H1 (cell line): ENCODE results near the gene NECAP2. TPM values are rescaled to one million over a fixed set of nuclear protein-coding genes. Genes with fewer than 3 reads are reported as not detected.

Source experiments
- CTCF ChIA-PET: fragments of 300-600 bp; sonication (Branson Sonifier 250); formaldehyde crosslinking; loops from one replicate; lab custom pipeline; 2021; ENCODE audit not compliant: partially characterized antibody; lab: Charles Lee
- POLR2A ChIA-PET: fragments of 300-600 bp; sonication (Branson Sonifier 250); formaldehyde crosslinking; loops from one replicate; lab custom pipeline; 2021; ENCODE audit warnings: inconsistent platforms; ENCODE audit not compliant: partially characterized antibody; lab: Charles Lee
- DNase-seq, 2 experiments: peaks; one replicate each; pipeline versions ENCODE4 v3.0.0 to v3.0.0-alpha.2; 2010 to 2022; ENCODE audit warnings: low spot score in 2 of 2, low read depth in 1 of 2, mixed read lengths in 1 of 2
- FAIRE-seq: peaks from 2 replicates; lab custom pipeline; 2011; peaks lifted over from hg19 to GRCh38; lab: Jason Lieb, UNC
- H2AFZ ChIP-seq: 2 replicates; pipeline ENCODE4 v1.8.1; 2012; ENCODE audit warnings: low read length, inconsistent platforms
- H2AK5ac ChIP-seq: 2 replicates; pipeline ENCODE4 v1.6.1; 2013; ENCODE audit warnings: low read depth, low read length
- H2BK120ac ChIP-seq: replicated peaks from 2 replicates; pipeline ENCODE3; 2013; ENCODE audit warnings: low read depth, low read length, inconsistent platforms
- H2BK12ac ChIP-seq: 2 replicates; pipeline ENCODE4 v1.6.1; 2013; ENCODE audit warnings: low read depth, low read length
- H2BK15ac ChIP-seq: 2 replicates; pipeline ENCODE4 v1.6.1; 2013; ENCODE audit warnings: low read length
- H2BK20ac ChIP-seq: 2 replicates; pipeline ENCODE4 v1.6.1; 2013; ENCODE audit warnings: low read length
- H2BK5ac ChIP-seq: 2 replicates; pipeline ENCODE4 v1.6.1; 2013; ENCODE audit warnings: low read depth, low read length
- H3K14ac ChIP-seq: 2 replicates; pipeline ENCODE4 v1.6.1; 2013; ENCODE audit warnings: inconsistent platforms; ENCODE audit not compliant: insufficient read length
- H3K18ac ChIP-seq: 2 replicates; pipeline ENCODE4 v1.6.1; 2013; ENCODE audit warnings: low read length; ENCODE audit errors: extremely low read depth
- H3K23ac ChIP-seq: 2 replicates; pipeline ENCODE4 v1.6.1; 2013; ENCODE audit warnings: inconsistent platforms; ENCODE audit not compliant: insufficient read length
- H3K23me2 ChIP-seq: 2 replicates; pipeline ENCODE4 v1.6.1; 2013; ENCODE audit warnings: low read depth, low read length
- H3K27ac ChIP-seq: 2 replicates; pipeline ENCODE4 v1.6.1; 2011; ENCODE audit warnings: low read depth, low read length, inconsistent platforms
- H3K27me3 ChIP-seq, 4 experiments: replicated peaks in 1 of 4; 1 replicate in 1 of 4; 2 replicates in 3 of 4; pipeline versions ENCODE4 v1.6.1 to v1.8.1; 2011 to 2013; ENCODE audit warnings: low read length in 3 of 4, mild to moderate bottlenecking in 3 of 4, inconsistent platforms in 2 of 4, mixed read lengths in 2 of 4, moderate library complexity in 1 of 4; ENCODE audit not compliant: control insufficient read depth in 3 of 4, insufficient read depth in 3 of 4; ENCODE audit errors: extremely low read depth in 1 of 4
- H3K36me3 ChIP-seq, 4 experiments: 2 replicates each; pipeline versions ENCODE4 v1.6.1 to v1.8.1; 2011 to 2013; ENCODE audit warnings: mild to moderate bottlenecking in 4 of 4, low read length in 3 of 4, moderate library complexity in 2 of 4, control low read depth in 1 of 4, inconsistent platforms in 1 of 4; ENCODE audit not compliant: insufficient read depth in 4 of 4, control insufficient read depth in 2 of 4
- H3K4ac ChIP-seq: replicated peaks from 2 replicates; pipeline ENCODE3; 2013; ENCODE audit warnings: low read length, low read depth, mixed read lengths, inconsistent platforms; ENCODE audit not compliant: insufficient read length
- H3K4me1 ChIP-seq, 4 experiments: replicated peaks in 1 of 4; 1 replicate in 1 of 4; 2 replicates in 3 of 4; pipeline versions ENCODE4 v1.6.1 to v1.8.1; 2011 to 2013; ENCODE audit warnings: low read length in 3 of 4, inconsistent platforms in 2 of 4, mixed read lengths in 1 of 4; ENCODE audit not compliant: insufficient read depth in 4 of 4, control insufficient read depth in 3 of 4
- H3K4me2 ChIP-seq, 2 experiments: 2 replicates each; pipeline versions ENCODE4 v1.6.1 to v1.8.1; 2011 to 2013; ENCODE audit warnings: low read depth in 2 of 2, low read length in 2 of 2, control low read depth in 1 of 2, inconsistent platforms in 1 of 2, mild to moderate bottlenecking in 1 of 2; ENCODE audit not compliant: insufficient read depth in 1 of 2
- H3K4me3 ChIP-seq, 4 experiments: fragments of 200-600, 300-600 bp in 1 of 4; sonication (generic), shearing (Covaris generic), sonication (Bioruptor Twin) in 1 of 4; 2 replicates each; pipeline versions ENCODE4 v1.5.1 to v1.8.1; 2011 to 2016; ENCODE audit warnings: low read length in 4 of 4, low read depth in 3 of 4, control low read depth in 2 of 4, inconsistent platforms in 2 of 4, mild to moderate bottlenecking in 2 of 4, mixed read lengths in 1 of 4, moderate library complexity in 1 of 4; ENCODE audit not compliant: insufficient read depth in 2 of 4; ENCODE audit errors: extremely low read depth in 1 of 4
- H3K56ac ChIP-seq: replicated peaks from 2 replicates; pipeline ENCODE3; 2013; ENCODE audit warnings: low read depth, mild to moderate bottlenecking, mixed read lengths, low read length, inconsistent platforms; ENCODE audit not compliant: insufficient read length
- H3K79me1 ChIP-seq: 2 replicates; pipeline ENCODE4 v1.6.1; 2013; ENCODE audit warnings: low read depth, low read length, control low read depth
- H3K79me2 ChIP-seq, 2 experiments: 2 replicates each; pipeline versions ENCODE4 v1.6.1 to v1.8.1; 2012 to 2013; ENCODE audit warnings: low read length in 2 of 2, mild to moderate bottlenecking in 2 of 2, inconsistent platforms in 1 of 2; ENCODE audit not compliant: insufficient read depth in 2 of 2, control insufficient read depth in 1 of 2
- H3K9ac ChIP-seq, 4 experiments: replicated peaks in 1 of 4; 1 replicate in 1 of 4; 2 replicates in 3 of 4; pipeline versions ENCODE4 v1.6.1 to v1.8.1; 2011 to 2013; ENCODE audit warnings: low read depth in 3 of 4, low read length in 3 of 4, control low read depth in 2 of 4, mild to moderate bottlenecking in 2 of 4, moderate library complexity in 2 of 4, inconsistent platforms in 1 of 4; ENCODE audit errors: extremely low read depth in 1 of 4
- H3K9me3 ChIP-seq, 2 experiments: 2 replicates each; pipeline versions ENCODE4 v1.6.1 to v1.8.1; 2012 to 2013; ENCODE audit warnings: mild to moderate bottlenecking in 2 of 2, moderate library complexity in 2 of 2, control low read depth in 1 of 2, inconsistent platforms in 1 of 2, low read depth in 1 of 2, low read length in 1 of 2, mixed read lengths in 1 of 2; ENCODE audit not compliant: insufficient read depth in 2 of 2
- H4K20me1 ChIP-seq, 2 experiments: replicated peaks in 1 of 2; 2 replicates each; pipeline versions ENCODE3 to v1.8.1; 2011 to 2013; ENCODE audit warnings: inconsistent platforms in 2 of 2, low read length in 2 of 2, mild to moderate bottlenecking in 1 of 2; ENCODE audit not compliant: insufficient read depth in 2 of 2, control insufficient read depth in 1 of 2
- H4K5ac ChIP-seq: 2 replicates; pipeline ENCODE4 v1.6.1; 2013; ENCODE audit warnings: low read length, low read depth, mixed read lengths, inconsistent platforms; ENCODE audit not compliant: insufficient read length
- H4K8ac ChIP-seq: 2 replicates; pipeline ENCODE4 v1.8.0; 2013; ENCODE audit warnings: mild to moderate bottlenecking, moderate library complexity, low read length, inconsistent platforms; ENCODE audit not compliant: insufficient read depth; ENCODE audit errors: extremely low read depth
- H4K91ac ChIP-seq: replicated peaks from 2 replicates; pipeline ENCODE3; 2013; ENCODE audit warnings: low read length, mixed read lengths, inconsistent platforms; ENCODE audit not compliant: insufficient read length
- BACH1 ChIP-seq: IDR thresholded peaks from 2 replicates; pipeline ENCODE4 v1.6.1; 2012; ENCODE audit warnings: low read length, improper control_type of control experiment
- CREB1 ChIP-seq: IDR thresholded peaks from 2 replicates; pipeline ENCODE4 v1.6.1; 2012; ENCODE audit warnings: inconsistent platforms
- EGR1 ChIP-seq: IDR thresholded peaks from 2 replicates; pipeline ENCODE4 v1.6.1; 2011; ENCODE audit warnings: low read depth, low read length, borderline replicate concordance
- KDM4A ChIP-seq: IDR thresholded peaks from one replicate; pipeline ENCODE4 v1.7.1; 2012; ENCODE audit warnings: low read depth, mild to moderate bottlenecking, moderate library complexity, low read length, inconsistent platforms; ENCODE audit not compliant: severe bottlenecking
- KDM5A ChIP-seq: fragments of 200-600 bp; IDR thresholded peaks from 2 replicates; pipeline ENCODE4 v1.7.1; 2012; ENCODE audit warnings: mild to moderate bottlenecking, low read length, inconsistent platforms, mixed read lengths
- RNF2 ChIP-seq: fragments of 200-900, 300-1000 bp; sonication (generic); IDR thresholded peaks from 2 replicates; pipeline ENCODE4 v1.7.1; 2016; ENCODE audit warnings: borderline replicate concordance, low read depth, mild to moderate bottlenecking, antibody characterized with exemption, low read length; ENCODE audit not compliant: poor library complexity, severe bottlenecking; ENCODE audit errors: missing control alignments
- RXRA ChIP-seq: IDR thresholded peaks from 2 replicates; pipeline ENCODE4 v1.6.1; 2011; ENCODE audit warnings: low read depth, mild to moderate bottlenecking, low read length, moderate library complexity; ENCODE audit not compliant: insufficient read depth
- SAP30 ChIP-seq: fragments of 300-600 bp; sonication (generic); IDR thresholded peaks from 2 replicates; pipeline ENCODE4 v1.7.1; 2012; ENCODE audit warnings: low read length, moderate library complexity, mild to moderate bottlenecking, inconsistent platforms; ENCODE audit not compliant: insufficient read depth, insufficient replicate concordance
- SP1 ChIP-seq: IDR thresholded peaks from 2 replicates; pipeline ENCODE4 v1.6.1; 2011; ENCODE audit warnings: low read depth, low read length
- SP4 ChIP-seq: IDR thresholded peaks from 2 replicates; pipeline ENCODE4 v1.6.1; 2012; ENCODE audit warnings: low read length, inconsistent platforms
- WGBS, 2 experiments: shearing (Covaris generic) in 1 of 2; methylation state at CpG; one replicate each; pipeline versions ENCODE4 v1.1.6 to v1.1.7; 2013 to 2015; ENCODE audit warnings: low lambda C conversion rate in 2 of 2, mixed read lengths in 2 of 2, inconsistent platforms in 1 of 2, low coverage in 1 of 2, missing lambda C conversion rate in 1 of 2; ENCODE audit not compliant: insufficient replicate concordance in 2 of 2, insufficient coverage in 1 of 2, insufficient read length in 1 of 2; ENCODE audit errors: extremely low coverage in 1 of 2, missing lambda C conversion rate in 1 of 2; 5-methylcytosine and 5-hydroxymethylcytosine counted together
- polyA plus RNA-seq, 7 experiments: library from polyadenylated mRNA; depleted of rRNA in 3 of 7; stranded (reverse) in 5 of 7; unstranded in 2 of 7; fragments of >200 nt in 5 of 7; fragments of 200-250 nt in 2 of 7; gene quantifications; 1 replicate in 5 of 7; 2 replicates in 1 of 7; 4 replicates in 1 of 7; pipeline versions ENCODE4 v1.2.1 to v1.2.3, GENCODE V29; 2011 to 2013; ENCODE audit warnings: missing spikeins in 2 of 7, mixed read lengths in 2 of 7
- total RNA-seq: library from RNA; stranded (reverse); fragmentation: NEBNext Ultra II Directional; extraction: Animal tissue kit (Norgen Biotek cat#: 25700); gene quantifications from 2 replicates; pipeline ENCODE4 v1.2.1, GENCODE V29; 2021
- TF ChIP-seq, protein P1 (sequence below): IDR thresholded peaks from 2 replicates; pipeline ENCODE4 v1.6.1; 2011; ENCODE audit warnings: low read length, improper control_type of control experiment

The NECAP2 gene
- total and polyA plus RNA-seq, 2 of the 8 experiments (the other 6 are each of a cell fraction or from before 2014, with no cell fraction given), result 24.4 to 29.7 TPM

- Histone ChIP-seq H3K79me1 (no peaks in the 10 kb centered on the region), H3K4me2 (no peak overlapping the region), H3K56ac (no peak overlapping the region), H3K18ac (no peak overlapping the region), H2AK5ac (no peak overlapping the region), H2BK12ac (no peak overlapping the region), H4K8ac (no peak overlapping the region), H3K4me1 (peaks cover 0 to 4% (median 0%) of the 10 kb centered on the region in 4 experiments; a peak in 1 of 7 replicates), H3K4ac (no peak overlapping the region), H3K9ac (no peak overlapping the region), H3K4me3 (no peak overlapping the region), H2BK15ac (no peak overlapping the region), H3K27me3 (no peaks in the 10 kb centered on the region), H2BK5ac (no peak overlapping the region), H3K9me3 (no peaks in the 10 kb centered on the region), H3K14ac (no peak overlapping the region), H3K79me2 (no peaks in the 10 kb centered on the region), H3K23me2 (no peaks in the 10 kb centered on the region), H4K5ac (no peak overlapping the region), H3K23ac (no peak overlapping the region), H3K36me3 (no peaks in the 10 kb centered on the region), H3K27ac (no peak overlapping the region), H2AFZ (no peak overlapping the region), H2BK120ac (no peak overlapping the region), H4K91ac (no peak overlapping the region), H4K20me1 (no peaks in the 10 kb centered on the region), H2BK20ac (no peak overlapping the region)
- DNase-seq, result no peak
- POLR2A ChIA-PET, result interaction anchor here (1.2 kb wide), 1 partner anchor 11 kb away, joined by 3 read pairs; no protein-coding TSS in a partner anchor
- CTCF ChIA-PET, result interaction anchor here (0.9 to 1.0 kb wide), 2 partner anchors 11 to 32 kb away, joined by 3 read pairs; no protein-coding TSS in a partner anchor
- 91% methylated on average over 4 of the region's 4 CpGs; no CpG with 5 or more reads in 1 of the 2 experiments for WGBS, 2 experiments
- FAIRE-seq, result no peak
- TF ChIP-seq EGR1, result no peak
- TF ChIP-seq KDM5A, result no peak
- no peak for TF ChIP-seq BACH1
- TF ChIP-seq, protein P1, sequence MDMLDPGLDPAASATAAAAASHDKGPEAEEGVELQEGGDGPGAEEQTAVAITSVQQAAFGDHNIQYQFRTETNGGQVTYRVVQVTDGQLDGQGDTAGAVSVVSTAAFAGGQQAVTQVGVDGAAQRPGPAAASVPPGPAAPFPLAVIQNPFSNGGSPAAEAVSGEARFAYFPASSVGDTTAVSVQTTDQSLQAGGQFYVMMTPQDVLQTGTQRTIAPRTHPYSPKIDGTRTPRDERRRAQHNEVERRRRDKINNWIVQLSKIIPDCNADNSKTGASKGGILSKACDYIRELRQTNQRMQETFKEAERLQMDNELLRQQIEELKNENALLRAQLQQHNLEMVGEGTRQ, result no peak
- TF ChIP-seq RNF2, result no peak
- TF ChIP-seq SP1, result no peak
- TF ChIP-seq KDM4A, result no peak
- no peak for TF ChIP-seq RXRA
- TF ChIP-seq CREB1, result no peak
- TF ChIP-seq SP4, result no peak
- no peak for TF ChIP-seq SAP30
Observed at GRCh38 chr1:16434007-16434406, 6.5 kb upstream of the NECAP2 start.
